GM19328 (cell line): ENCODE results near the gene MCC.
A peak's percentile ranks its signal among the peaks of the same experiment; 100 is the strongest.

Experiments
- ATAC-seq: cut with Tn5 transposase; IDR thresholded peaks from one replicate; pipeline ENCODE4 v1.9.1; 2021; ENCODE audit warnings: mild to moderate bottlenecking, moderate library complexity; ENCODE audit not compliant: unreplicated experiment

Gene MCC

DNA sequence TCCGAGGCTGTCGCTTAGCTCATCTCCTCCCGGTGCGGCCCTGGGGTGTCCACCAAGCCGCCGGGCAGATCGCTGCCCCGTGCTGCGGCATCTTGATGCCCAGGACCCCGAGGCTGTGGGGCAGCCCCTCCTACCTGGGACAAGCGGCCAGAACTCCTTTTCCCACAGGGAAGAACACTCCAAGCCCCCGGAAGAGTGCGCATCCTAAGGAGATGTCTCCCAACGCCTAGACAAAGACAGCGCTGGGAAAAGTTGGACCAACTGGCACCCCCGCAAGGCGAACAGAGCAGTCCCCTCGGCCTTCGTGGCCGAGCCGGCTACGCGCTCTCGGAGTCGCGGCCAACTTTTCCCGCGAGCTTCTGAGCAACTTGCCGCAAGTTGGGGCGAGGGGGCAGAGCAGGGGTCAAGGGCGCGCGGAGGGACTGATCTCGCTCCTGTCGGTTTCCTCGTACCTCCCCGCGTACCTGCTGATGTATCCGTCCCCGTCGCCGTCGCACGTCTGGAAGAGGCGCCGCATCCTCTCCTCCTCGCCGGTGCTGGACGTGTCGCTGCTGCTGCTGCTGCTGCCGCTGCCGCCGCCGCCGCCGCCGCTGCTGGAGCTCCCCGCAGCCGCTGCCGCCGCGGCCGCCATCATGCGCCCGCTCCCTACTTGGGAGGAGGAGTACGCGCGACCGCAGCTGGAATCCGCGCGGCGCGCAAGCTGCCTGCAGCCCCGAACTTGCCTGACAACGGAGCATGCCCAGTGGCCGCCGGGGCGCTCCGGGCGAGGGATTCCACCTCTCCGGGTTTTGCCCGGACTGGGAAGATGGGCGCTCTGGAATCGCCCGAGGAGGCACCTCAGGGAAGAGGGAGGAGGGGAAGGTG is at the start of gene MCC:
Gene MCC, minus strand, starts transcription at position 673 of the 864 bp plus-strand sequence.
- no peak for ATAC-seq

DNA sequence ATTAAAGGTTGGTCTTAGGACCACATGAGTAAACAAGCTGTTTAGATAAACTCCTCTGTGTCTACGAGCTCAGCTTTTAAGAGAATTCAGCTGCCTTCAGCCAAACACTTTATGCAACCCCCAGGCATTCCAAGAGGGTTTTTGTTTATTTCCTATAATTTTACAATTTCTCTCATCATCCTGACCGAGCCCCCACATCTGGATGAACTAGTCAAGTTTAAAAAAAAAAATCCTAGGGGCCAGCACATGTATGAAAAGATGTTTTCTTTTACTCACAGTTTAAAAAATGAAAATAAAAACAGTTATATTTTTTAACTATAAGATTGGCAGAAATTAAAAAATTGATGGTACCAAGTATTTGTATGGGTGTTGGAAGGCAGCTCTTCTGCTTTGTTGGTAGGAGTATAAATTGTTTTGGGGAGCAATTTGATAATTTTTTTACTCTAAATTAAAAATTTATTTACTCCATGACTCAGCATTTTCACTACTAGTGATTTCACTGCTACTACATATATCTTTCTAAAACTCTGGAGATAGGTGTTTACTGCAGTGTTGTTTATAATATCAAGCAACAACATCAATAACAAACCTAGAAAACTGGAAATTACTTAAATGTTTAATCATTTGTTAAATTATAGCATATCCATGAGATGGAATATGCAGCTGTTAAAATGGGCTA is 43.4 kb upstream of the MCC start:
- no peak for ATAC-seq

DNA sequence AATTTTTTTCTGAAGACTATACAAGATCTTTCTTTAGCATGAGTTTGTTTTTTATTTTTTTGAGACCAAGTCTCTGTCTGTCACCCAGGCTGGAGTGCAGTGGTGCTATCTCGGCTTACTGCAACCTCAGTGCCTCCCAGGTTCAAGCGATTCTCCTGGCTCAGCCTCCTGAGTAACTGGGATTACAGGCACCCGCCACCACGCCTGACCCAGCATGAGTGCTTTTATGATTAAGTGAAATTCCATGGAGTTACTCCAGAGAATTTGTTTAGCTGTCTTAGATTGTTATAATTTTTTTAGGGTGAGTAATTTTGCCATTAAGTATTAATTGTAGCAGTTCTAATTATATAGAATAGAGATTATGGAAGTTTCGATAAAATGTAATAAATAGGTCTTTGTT is 39.5 kb upstream of the MCC start:
- no peak for ATAC-seq

DNA sequence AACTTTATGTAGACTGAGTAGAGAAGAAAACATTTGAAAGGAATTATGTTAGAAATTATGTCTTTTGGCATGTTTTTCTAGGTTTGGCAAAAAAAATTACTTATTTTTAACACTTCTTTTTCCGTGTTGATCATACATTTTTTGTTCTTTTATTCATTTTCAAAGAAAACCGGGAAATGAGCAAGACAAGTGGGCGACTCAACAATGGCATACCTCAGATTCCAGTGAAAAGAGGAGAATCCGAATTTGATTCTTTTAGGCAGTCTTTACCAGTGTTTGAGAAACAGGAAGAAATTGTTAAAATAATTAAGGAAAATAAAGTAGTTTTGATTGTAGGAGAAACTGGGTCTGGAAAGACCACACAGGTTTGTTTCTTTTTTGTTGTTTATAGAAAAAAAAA is 38.2 kb upstream of the MCC start:
- no peak for ATAC-seq

DNA sequence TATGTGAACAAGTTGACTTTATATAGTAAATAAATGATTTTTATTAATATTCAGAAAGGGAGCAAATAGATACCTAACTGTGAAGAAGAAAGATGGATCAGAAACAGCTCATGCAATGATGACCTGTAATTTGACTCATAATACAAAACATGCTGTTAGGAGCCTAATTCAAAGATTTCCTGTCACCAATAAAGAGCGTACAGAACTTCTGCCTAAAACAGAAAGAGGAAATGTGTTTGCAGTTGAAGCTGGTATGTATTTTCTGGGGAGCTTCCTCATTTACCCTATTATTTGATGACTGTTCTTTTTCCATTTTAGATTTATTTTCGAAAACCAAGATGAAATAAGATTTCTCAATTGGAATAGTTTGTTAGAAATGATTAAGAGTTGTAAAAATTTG is 36.7 kb upstream of the MCC start:
- peak; percentile 64 for ATAC-seq

DNA sequence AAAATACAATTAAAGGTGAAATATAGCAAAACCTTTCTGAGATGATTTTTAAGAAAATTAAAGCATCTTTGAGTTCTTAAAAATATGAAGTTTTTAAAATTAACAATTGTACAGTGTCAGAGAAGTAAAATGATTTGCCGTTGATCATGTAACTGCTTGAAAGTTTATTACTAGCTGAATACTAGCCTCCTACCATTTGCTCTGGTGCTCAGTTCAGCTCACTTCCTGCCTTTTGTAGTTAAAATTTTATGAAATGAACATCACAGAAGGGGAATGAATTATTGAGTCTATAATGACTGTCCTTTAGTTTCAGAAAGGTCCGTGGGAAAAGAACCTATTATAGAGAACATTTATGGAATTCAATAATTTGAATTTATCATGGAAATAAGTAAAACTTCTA is 34.9 kb upstream of the MCC start:
- no peak for ATAC-seq

DNA sequence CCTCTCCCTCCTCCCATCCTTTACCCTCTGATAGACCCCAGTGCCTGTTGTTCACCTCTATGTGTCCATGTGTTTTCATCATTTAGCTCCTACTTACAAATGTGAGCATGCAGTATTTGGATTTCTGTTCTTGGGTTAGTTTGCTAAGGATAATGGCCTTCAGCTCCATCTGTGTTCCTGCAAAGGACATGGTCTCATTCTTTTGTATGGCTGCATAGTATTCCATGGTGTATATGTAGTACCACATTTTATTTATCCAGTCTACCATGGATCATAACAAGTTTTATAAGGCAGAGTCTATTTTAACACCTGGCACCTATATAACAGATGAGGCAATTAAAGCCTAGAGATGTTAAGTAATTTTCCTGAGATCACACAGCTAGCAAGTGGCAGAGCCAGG is 32.6 kb upstream of the MCC start:
- ATAC-seq, result no peak

DNA sequence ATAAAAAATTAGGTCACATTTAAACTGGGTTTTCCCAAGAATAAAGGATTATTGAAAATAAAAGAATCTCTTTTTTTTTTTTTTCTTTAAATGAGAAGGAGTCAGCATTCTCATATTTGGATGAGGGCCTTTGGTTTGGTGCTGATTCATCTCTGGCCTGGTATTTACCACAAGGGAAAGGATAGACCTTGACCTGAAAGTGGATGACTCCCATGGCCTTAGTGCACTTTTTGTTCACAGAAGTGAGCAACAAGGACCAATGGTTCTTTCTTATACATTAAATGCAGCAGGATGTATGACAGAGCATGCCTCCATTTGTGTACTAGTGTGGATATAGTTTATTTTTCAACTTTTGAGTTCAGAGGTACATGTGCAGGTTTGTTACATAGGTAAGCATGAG is 32.2 kb upstream of the MCC start:
- peak; percentile 39 for ATAC-seq

DNA sequence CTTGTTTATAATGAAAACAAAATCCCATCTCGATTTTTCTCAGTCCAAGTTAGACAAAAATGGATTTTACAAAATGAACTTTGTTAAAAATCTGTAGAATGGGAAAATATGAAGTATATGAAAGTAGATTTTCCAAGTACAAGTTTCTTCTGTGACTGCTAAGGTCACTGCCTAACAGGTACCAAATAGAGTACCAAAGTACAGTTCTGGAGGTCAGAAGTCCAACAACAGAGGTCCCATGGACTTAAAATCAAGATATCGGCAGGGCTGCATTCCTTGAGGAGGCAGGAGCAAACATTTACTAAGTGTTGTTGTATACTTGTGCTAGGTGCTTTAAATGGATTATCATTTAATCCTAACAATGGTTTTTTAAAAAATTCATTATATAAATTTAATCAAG is 31.2 kb upstream of the MCC start:
- ATAC-seq, result no peak

DNA sequence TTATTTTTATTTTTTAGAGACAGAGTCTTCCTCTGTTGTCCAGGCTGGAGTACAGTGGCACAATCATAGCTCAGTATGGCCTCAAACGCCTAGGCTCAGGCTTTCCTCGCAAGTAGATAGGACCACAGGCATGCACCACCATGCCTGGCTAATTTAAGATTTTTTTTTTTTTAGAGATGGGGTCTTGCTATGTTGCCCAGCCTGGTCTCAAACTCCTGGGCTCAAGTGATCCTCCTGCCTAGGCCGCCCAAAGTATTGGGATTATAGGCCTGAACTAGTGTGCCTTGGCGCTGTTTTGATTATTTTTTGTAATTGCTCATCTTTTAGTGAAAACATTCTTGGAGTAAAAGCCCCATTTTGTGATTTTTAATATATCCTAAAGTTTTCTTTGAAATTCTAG is 30.6 kb upstream of the MCC start:
- ATAC-seq, result no peak

DNA sequence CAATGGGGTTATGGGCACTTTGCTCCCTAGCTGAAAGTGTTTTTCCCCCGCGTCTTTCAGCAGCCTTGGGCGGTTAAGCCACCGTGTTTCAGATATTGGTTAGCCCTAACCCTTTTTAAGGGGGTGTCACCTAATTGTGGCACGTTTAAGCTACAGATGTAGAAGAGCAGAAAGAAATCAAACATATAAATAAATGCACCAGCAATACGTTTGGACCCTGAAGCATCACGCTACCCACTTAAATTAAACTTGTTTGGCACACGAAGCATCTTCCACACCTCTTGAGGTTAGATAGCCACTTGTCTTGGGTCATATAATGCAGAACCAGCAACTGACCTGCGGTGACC is 26.0 kb upstream of the MCC start:
- no peak for ATAC-seq

DNA sequence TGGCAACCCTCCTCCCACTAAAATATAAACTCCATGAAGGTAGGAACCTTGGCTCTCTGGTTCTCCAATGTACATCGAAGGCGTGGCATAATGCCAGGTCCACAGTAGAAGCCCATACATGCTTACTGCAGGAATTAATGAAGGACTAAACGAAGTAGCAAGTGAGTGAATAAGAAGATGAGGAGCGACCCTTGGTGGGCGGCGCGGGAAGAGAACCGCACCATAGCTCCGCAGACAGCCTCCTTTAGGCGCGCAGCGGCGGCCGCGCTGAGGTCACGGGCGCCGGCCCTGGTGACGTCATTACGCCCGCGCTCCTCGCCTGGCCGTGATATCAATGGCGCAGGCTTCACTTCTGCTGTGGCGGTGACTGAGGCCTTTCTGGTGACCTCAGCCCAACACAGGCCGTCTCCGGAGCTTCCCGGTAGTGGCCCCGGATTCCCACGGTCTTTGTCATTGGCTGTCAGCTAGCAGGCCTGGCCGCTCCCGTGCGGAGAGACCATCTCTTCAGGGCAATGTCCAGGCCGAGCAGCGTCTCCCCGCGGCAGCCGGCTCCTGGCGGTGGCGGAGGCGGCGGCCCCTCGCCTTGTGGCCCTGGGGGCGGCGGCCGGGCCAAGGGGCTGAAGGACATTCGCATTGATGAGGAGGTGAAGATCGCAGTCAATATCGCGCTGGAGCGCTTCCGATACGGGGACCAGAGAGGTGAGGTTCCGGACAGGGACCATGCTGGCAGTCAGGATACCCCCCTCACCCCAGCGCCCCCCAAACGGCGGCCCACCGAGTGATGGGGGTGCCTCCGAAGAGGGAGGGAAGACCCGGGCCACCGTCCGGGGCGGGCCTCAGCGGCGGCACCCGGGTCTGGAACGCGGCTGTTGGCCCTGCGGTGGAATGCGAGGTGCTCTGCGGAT is 25.4 kb upstream of the MCC start, which contains the start of gene YTHDC2:
Gene YTHDC2, plus strand, starts transcription at position 311 of the 905 bp plus-strand sequence. Its CDS starts 202 bp downstream, at position 513.
- peak; percentile 99 for ATAC-seq

DNA sequence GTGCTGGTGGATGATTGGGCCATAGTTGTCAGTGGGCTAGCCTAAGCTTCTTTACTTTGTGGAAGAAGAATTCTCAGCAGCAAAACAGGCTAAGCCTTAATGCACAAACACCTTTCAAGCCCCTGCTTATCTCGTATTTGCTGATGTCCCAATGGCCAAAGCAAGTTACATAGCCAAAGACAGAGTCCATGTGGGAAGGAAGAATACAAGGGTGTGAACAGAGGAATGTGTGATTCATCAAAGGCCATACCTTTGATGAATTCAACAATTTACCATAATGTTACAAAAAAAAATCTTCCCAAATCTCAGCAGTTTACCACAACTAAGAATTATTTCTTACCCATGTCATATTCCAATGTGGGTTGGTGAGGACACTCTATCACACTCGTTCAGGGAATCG is 24.1 kb upstream of the MCC start:
- no peak for ATAC-seq

DNA sequence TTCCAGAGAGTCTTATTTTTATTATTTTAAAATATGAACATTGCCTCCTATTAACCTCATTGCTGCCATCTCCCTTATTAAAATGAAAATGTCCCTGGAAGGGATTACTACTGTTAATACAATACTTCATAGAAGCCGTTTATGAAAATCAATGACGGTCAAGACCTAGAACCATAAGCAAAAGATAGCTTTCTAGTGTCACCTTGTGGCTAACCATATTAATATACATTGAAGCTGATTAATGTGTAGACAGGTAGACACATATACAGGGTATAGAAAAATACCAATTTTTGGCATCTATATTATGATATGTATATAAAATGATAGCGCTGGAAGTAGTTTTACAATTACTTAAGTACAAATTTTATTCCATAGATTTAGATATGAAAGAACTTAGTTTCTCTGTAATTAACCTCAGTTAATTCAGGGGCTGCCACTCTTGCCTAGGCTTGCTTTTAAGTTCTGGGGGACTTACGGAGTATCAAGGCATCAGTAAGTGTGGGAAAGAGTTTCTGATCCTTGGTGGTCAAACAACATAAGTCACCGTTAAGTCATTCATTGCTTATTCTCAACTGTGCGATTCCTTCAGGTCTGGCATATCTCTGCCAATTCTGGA is 22.7 kb upstream of the MCC start:
- no peak for ATAC-seq

DNA sequence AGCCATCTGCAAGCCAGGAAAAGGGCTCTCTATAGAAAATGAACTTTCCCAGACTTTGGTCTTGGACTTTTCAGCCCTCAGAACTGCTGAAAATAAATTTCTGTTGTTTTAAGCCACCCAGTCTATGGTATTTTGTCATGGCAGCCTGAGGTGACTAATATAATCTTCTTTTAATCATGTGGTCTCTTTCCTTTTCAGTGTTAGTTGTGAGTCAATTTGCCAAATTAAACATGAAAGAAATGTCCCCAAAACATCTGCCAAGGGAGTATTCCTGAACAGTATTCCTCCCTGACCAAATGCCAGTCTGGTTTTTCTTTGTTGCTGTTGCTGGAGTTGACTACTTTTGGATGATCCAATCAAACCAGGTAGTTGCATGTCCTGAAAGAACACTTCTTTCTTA is 20.5 kb upstream of the MCC start:
- ATAC-seq, result no peak

DNA sequence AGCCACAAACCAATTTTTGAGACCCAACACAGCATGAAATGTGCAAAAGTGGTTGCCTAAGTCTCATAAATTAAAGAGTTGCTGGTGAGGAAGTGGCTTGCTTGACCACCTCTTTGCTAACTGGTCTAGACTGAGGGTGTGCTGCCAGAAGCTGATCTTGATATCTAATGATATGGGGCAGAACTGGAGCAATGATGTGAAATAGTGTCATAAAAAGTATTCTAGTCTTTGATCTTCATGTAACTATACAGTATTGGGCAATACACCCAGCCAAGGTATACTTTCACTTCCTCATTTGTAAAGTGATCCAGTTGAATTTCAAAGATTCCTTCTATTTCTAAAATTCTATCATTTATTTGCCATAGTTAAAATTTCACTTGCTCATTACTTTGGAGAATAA is 19.3 kb upstream of the MCC start:
- no peak for ATAC-seq

DNA sequence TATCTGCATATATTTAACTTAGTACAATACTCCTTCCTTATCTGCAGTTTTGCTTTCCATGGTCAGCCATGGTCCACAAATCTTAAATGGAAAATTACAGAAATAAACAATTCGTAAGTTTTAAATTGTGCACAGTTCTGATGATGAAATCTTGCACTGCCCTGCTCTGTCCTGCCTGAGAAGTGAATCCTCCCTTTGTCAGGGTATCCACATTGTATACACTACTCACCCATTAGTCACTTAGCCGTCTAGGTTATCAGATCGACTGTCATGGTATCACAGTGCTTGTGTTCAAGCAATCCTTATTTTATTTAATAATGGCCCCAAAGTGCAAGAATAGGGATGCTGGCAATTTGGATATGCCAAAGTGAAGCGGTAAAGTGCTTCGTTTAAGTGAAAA is 16.9 kb upstream of the MCC start:
- no peak for ATAC-seq

DNA sequence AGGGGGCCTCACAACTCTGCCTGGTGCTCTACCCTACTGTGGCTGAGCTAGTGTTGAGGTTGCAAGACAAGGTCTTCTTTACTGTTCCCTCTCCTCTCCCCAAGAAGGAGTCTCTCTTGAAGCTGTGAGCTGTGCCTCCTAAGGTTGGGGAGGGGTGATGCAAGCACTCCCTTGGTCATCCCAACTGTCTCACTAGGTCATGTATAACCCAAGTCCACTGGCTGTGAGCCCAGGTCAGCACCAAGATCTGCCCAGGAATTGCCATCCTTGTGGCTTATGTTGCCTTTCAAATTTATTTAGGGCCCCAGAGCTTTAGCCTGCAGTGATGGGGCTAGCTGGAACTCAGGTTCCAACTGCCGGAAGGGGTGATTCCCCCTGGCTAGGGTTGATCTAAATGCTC is 14.9 kb upstream of the MCC start:
- ATAC-seq, result no peak

DNA sequence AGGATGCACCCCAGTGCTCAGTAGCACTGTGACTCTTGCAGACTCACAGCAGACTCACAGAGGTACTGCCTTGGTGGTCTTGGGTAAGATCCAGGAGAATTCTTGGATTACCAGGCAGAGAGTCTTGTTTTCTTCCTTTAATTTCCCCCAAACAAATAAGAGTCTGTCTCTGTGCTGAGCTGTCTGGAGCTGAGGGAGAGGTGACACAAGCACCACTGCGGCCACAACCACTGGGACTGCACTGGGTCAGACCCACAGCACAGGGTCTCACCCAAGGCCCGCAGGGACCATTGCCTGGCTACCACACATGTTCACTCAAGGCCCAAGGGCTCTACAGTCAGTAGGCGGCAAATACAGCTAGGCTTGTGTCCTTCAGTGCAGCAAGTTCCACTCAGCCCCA is 13.8 kb upstream of the MCC start:
- no peak for ATAC-seq

DNA sequence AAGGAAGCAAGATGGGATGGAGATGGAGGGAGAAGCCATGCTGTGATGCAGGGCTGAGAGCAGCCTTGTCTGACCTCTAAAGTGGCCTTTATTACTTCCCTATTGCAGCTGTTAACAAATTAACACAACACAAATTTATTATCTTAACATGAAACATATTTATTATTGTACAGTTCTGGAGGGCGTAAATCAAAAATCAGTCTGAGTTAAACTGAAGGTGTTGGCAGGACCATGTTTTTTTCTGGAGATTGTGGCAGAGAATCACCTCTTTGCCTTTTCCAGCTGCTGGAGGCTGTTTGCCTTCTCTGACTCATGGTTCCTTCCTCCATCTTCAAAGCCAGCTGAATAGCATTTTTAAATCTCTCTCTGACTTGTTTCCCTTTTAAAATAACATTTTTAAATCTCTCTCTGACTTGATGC is 7.2 kb upstream of the MCC start:
- no peak for ATAC-seq

DNA sequence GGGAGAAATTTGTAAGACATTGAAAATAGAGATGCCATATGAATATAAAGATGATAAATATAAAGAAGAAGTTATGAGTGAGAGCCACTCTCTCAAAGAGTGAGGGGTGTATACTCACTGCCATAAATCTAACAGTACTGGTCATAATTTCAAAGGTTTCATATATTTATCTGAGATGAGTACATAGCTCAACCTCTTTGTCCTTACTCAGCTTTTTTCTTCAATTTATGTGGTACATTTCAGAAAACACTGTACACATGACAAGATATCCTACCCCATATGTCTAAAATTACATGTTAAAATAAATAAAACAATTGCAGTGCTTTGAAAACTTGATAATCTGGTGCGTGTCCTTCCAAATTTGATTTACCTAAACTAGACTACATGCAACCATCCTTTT is 5.2 kb upstream of the MCC start:
- no peak for ATAC-seq
